ENCODE results near the gene XYLB.
A peak's percentile ranks its signal among the peaks of the same experiment; 100 is the strongest.

XYLB gene

DNA sequence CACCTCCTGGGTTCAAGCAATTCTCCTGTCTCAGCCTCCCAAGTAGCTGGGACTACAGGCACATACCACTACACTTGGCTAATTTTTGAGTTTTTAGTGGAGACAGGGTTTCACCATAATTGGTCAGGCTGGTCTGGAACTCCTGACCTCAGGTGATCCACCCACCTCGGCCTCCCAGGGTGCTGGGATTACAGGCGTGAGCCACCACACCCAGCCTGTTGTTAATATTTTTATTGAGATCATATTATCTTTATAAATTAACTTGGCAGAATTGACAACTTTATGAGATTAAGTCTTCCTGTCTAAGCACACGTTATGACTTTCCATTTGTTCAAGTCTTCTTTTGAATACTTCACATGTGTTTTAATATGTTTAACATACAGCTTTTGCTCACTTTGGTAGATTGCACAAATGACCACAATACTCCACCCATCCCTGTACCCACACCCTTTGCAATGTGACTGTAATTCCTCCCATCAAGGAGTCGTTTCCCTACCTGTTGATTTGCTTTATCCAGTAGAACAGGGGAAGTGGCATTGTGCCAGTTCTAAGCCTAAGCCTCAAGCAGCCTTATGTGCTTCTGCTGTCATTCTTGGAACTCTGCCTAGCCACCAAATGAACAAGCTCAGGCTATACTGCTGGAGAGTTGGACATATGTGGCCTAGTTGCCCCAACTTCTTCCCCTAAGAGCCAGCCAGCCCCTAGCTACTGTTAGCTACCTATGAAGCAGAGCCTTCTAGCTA, 8.2 kb downstream of the XYLB start:
- peak; percentile 29; the same call in 1 of the 2 replicates for TF ChIP-seq NFIC (IDR thresholded peaks at IDR 0.05)
- TF ChIP-seq EP300 (IDR thresholded peaks at IDR 0.05; ENCODE audit: borderline replicate concordance), result no peak

DNA sequence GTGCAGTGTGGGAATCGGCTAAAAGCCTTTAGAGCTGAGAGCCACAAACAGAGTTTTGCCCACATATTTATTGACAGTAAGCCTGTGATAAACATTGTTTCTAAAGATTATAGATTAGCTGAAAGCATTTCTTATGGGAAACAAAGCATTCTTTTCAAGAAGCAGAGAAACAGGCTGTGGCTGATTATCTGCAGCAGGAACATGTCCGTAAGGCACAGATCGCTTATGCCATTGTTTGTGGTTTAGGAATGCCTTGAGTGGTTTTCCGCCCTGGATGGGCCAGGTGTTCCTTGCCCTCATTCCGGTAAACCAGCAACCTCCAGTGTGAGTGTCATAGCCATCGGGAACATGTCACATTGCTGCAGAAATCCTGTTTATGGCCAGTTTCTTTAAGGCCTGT, 12.5 kb downstream of the XYLB start:
- TF ChIP-seq NFIC (IDR thresholded peaks at IDR 0.05) (no peak), CEBPB (IDR thresholded peaks at IDR 0.05) (no peak), EGR1 (IDR thresholded peaks at IDR 0.05) (no peak), TEAD4 (IDR thresholded peaks at IDR 0.05) (no peak), TCF12 (IDR thresholded peaks at IDR 0.05; ENCODE audit: low read depth) (no peak), CREB1 (IDR thresholded peaks at IDR 0.05; ENCODE audit: low read depth) (no peak), YY1 (IDR thresholded peaks at IDR 0.05; ENCODE audit: low read depth) (no peak), ZBTB7A (IDR thresholded peaks at IDR 0.05; ENCODE audit: low read depth) (no peak), TAF1 (IDR thresholded peaks at IDR 0.05; ENCODE audit: low read depth) (no peak), EP300 (IDR thresholded peaks at IDR 0.05; ENCODE audit: borderline replicate concordance) (no peak), FOXM1 (IDR thresholded peaks at IDR 0.05; ENCODE audit: borderline replicate concordance, low read depth) (no peak), RAD21 (IDR thresholded peaks at IDR 0.05; ENCODE audit: low read depth) (no peak)
- TF ChIP-seq, protein P1, sequence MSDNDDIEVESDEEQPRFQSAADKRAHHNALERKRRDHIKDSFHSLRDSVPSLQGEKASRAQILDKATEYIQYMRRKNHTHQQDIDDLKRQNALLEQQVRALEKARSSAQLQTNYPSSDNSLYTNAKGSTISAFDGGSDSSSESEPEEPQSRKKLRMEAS (IDR thresholded peaks at IDR 0.05), result no peak
- TF ChIP-seq, protein P2, sequence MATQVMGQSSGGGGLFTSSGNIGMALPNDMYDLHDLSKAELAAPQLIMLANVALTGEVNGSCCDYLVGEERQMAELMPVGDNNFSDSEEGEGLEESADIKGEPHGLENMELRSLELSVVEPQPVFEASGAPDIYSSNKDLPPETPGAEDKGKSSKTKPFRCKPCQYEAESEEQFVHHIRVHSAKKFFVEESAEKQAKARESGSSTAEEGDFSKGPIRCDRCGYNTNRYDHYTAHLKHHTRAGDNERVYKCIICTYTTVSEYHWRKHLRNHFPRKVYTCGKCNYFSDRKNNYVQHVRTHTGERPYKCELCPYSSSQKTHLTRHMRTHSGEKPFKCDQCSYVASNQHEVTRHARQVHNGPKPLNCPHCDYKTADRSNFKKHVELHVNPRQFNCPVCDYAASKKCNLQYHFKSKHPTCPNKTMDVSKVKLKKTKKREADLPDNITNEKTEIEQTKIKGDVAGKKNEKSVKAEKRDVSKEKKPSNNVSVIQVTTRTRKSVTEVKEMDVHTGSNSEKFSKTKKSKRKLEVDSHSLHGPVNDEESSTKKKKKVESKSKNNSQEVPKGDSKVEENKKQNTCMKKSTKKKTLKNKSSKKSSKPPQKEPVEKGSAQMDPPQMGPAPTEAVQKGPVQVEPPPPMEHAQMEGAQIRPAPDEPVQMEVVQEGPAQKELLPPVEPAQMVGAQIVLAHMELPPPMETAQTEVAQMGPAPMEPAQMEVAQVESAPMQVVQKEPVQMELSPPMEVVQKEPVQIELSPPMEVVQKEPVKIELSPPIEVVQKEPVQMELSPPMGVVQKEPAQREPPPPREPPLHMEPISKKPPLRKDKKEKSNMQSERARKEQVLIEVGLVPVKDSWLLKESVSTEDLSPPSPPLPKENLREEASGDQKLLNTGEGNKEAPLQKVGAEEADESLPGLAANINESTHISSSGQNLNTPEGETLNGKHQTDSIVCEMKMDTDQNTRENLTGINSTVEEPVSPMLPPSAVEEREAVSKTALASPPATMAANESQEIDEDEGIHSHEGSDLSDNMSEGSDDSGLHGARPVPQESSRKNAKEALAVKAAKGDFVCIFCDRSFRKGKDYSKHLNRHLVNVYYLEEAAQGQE (IDR thresholded peaks at IDR 0.05; ENCODE audit: low read depth), result no peak
- TF ChIP-seq, protein P3, sequence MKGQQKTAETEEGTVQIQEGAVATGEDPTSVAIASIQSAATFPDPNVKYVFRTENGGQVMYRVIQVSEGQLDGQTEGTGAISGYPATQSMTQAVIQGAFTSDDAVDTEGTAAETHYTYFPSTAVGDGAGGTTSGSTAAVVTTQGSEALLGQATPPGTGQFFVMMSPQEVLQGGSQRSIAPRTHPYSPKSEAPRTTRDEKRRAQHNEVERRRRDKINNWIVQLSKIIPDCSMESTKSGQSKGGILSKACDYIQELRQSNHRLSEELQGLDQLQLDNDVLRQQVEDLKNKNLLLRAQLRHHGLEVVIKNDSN (IDR thresholded peaks at IDR 0.05), result no peak

DNA sequence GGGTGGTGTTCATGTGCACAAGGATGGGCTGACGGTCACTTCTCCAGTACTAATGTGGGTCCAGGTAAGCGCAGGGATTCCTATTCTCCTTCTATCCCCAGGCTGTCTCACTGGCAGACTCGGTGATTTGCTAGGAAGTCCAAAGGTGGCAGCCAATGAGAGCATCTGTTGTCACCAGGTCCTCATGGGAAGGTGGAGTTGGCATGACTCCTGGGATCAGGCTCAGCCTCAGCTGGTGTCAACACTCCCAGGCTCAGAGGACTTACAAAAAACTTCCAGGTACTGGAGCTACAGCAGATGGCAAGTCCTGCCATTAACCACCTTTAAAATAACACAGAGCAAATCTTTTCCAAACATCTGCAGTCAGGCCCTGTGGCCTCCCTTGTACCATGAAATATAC, 13.8 kb downstream of the XYLB start:
- no peak for TF ChIP-seq FOXM1 (IDR thresholded peaks at IDR 0.05; ENCODE audit: borderline replicate concordance, low read depth)
- TF ChIP-seq YY1 (IDR thresholded peaks at IDR 0.05; ENCODE audit: low read depth), result no peak
- no peak for TF ChIP-seq ZBTB7A (IDR thresholded peaks at IDR 0.05; ENCODE audit: low read depth)
- TF ChIP-seq, protein P2 (IDR thresholded peaks at IDR 0.05; ENCODE audit: low read depth), result no peak
- no peak for TF ChIP-seq EGR1 (IDR thresholded peaks at IDR 0.05)
- TF ChIP-seq, protein P1 (IDR thresholded peaks at IDR 0.05), result no peak
- no peak for TF ChIP-seq TCF12 (IDR thresholded peaks at IDR 0.05; ENCODE audit: low read depth)
- no peak for TF ChIP-seq NFIC (IDR thresholded peaks at IDR 0.05)
- no peak for TF ChIP-seq EP300 (IDR thresholded peaks at IDR 0.05; ENCODE audit: borderline replicate concordance)
- TF ChIP-seq CEBPB (IDR thresholded peaks at IDR 0.05), result no peak
- TF ChIP-seq, protein P3 (IDR thresholded peaks at IDR 0.05), result no peak
- TF ChIP-seq TAF1 (IDR thresholded peaks at IDR 0.05; ENCODE audit: low read depth), result no peak
- TF ChIP-seq RAD21 (IDR thresholded peaks at IDR 0.05; ENCODE audit: low read depth), result no peak
- no peak for TF ChIP-seq CREB1 (IDR thresholded peaks at IDR 0.05; ENCODE audit: low read depth)
- no peak for TF ChIP-seq TEAD4 (IDR thresholded peaks at IDR 0.05)

DNA sequence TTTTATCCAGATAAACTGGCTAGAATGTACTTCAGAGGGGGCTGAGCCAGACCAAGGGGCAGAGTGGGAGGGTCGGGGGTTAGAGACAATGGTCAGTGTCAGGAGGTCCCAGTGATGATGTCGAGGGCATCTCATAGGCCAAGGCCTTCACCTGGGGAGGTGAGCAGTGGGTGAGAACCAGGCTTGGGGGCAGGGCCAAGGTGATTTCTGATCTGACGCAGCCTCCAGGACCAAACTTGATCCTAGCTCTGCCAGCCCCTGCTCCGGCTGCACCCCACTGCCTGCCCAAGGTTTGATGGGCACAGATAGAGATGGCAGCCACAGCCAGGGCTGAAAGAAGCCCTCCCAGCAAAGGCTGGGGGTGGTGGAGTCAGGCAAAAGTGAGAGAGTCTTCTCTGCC, 14.9 kb downstream of the XYLB start:
- no peak for TF ChIP-seq RAD21 (IDR thresholded peaks at IDR 0.05; ENCODE audit: low read depth)

DNA sequence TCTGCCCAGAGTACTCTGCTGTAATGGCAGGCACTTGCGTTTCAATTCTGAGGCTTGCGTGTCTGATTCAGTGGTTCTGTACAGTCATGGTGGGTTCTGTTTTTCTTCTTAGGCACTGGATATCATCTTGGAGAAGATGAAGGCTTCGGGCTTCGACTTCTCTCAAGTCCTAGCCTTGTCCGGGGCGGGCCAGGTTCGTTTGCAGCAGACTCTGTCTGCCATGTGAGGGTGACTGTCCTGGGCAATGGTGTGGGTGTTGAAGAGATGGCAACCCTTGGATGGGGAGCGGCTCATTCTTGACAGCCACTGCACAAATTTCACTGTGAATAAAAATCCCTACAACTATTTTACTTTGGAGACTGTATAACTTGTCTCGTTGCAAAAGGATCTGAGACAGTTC, 16.2 kb downstream of the XYLB start:
- TF ChIP-seq EP300 (IDR thresholded peaks at IDR 0.05; ENCODE audit: borderline replicate concordance), result no peak
- TF ChIP-seq FOXM1 (IDR thresholded peaks at IDR 0.05; ENCODE audit: borderline replicate concordance, low read depth), result no peak
- TF ChIP-seq TAF1 (IDR thresholded peaks at IDR 0.05; ENCODE audit: low read depth), result no peak
- no peak for TF ChIP-seq TCF12 (IDR thresholded peaks at IDR 0.05; ENCODE audit: low read depth)
- TF ChIP-seq TEAD4 (IDR thresholded peaks at IDR 0.05), result no peak
- TF ChIP-seq, protein P1 (IDR thresholded peaks at IDR 0.05), result no peak
- no peak for TF ChIP-seq NFIC (IDR thresholded peaks at IDR 0.05)
- TF ChIP-seq, protein P3 (IDR thresholded peaks at IDR 0.05), result no peak
- TF ChIP-seq, protein P2 (IDR thresholded peaks at IDR 0.05; ENCODE audit: low read depth), result no peak
- TF ChIP-seq YY1 (IDR thresholded peaks at IDR 0.05; ENCODE audit: low read depth), result no peak
- no peak for TF ChIP-seq RAD21 (IDR thresholded peaks at IDR 0.05; ENCODE audit: low read depth)
- TF ChIP-seq CEBPB (IDR thresholded peaks at IDR 0.05), result no peak
- no peak for TF ChIP-seq CREB1 (IDR thresholded peaks at IDR 0.05; ENCODE audit: low read depth)

All from Ishikawa (cell line).